ENCODE data around the gene MSANTD1.

The MSANTD1 gene

GRCh38 chr4:3249711-3250437 is 915 bp downstream of the MSANTD1 start:
- no peak for DNase-seq

- no peak for DNase-seq
Observed at GRCh38 chr4:3250438-3250955, 1.5 kb downstream of the MSANTD1 start.

GRCh38 chr4:3250956-3251690 is 2.2 kb downstream of the MSANTD1 start:
- DNase-seq: no peak

GRCh38 chr4:3251691-3252479 is 2.9 kb downstream of the MSANTD1 start:
- no peak for DNase-seq

GRCh38 chr4:3252480-3252828 is 3.5 kb downstream of the MSANTD1 start:
- DNase-seq: no peak

- no peak for DNase-seq
Observed at GRCh38 chr4:3252831-3253641, 4.1 kb downstream of the MSANTD1 start.

GRCh38 chr4:3253808-3254207 is 4.8 kb downstream of the MSANTD1 start:
- DNase-seq: no peak

GRCh38 chr4:3254302-3255131 is 5.6 kb downstream of the MSANTD1 start:
- no peak for DNase-seq

- DNase-seq: no peak
Observed at GRCh38 chr4:3255611-3256186, 6.7 kb downstream of the MSANTD1 start.

- DNase-seq: no peak
Observed at GRCh38 chr4:3256230-3257102, 7.5 kb downstream of the MSANTD1 start.

GRCh38 chr4:3257103-3257555 is 8.2 kb downstream of the MSANTD1 start:
- no peak for DNase-seq

- DNase-seq: no peak
Observed at GRCh38 chr4:3257556-3258482, 8.9 kb downstream of the MSANTD1 start.

GRCh38 chr4:3261411-3262207 is 12.7 kb downstream of the MSANTD1 start:
- DNase-seq: no peak

GRCh38 chr4:3262208-3263052 is 13.5 kb downstream of the MSANTD1 start:
- DNase-seq: no peak

- DNase-seq: no peak
Observed at GRCh38 chr4:3263053-3263875, 14.3 kb downstream of the MSANTD1 start.

GRCh38 chr4:3263876-3264193 is 14.9 kb downstream of the MSANTD1 start:
- DNase-seq: no peak
